HG02943 (cell line): ENCODE results near the gene LIM2.

Source experiments
- ATAC-seq: cut with Tn5 transposase; IDR thresholded peaks from one replicate; pipeline ENCODE4 v1.9.1; 2021; ENCODE audit warnings: mild to moderate bottlenecking, low read depth, moderate library complexity; ENCODE audit not compliant: unreplicated experiment

LIM2 gene

GRCh38 chr19:51341976-51342580, 45.7 kb downstream of the LIM2 start, which contains the start of gene VSIG10L:
VSIG10L (minus strand) TSS chr19:51342139; CDS start chr19:51342124, 15 bp downstream.
- no peak for ATAC-seq

DNA sequence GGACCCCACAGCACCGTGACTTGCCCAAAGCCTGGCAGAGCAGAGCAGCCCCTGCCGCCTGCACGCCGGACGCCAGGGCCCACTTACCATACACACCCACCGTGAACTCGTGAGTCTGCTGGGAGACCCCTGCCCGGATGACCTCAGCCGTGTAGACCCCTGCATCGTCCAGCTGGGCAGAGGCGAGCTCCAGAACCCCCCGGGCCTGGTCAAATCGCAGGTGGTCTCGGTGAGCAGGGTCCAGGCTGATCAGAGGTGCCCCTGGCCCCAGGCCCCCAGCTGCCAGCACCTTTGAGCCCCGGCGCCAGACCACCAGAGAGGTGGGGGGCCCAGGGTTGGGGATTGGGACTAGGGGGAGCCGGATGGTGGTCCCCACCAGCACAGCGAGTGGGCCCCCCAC, 46.7 kb downstream of the LIM2 start:
- ATAC-seq = no peak

DNA sequence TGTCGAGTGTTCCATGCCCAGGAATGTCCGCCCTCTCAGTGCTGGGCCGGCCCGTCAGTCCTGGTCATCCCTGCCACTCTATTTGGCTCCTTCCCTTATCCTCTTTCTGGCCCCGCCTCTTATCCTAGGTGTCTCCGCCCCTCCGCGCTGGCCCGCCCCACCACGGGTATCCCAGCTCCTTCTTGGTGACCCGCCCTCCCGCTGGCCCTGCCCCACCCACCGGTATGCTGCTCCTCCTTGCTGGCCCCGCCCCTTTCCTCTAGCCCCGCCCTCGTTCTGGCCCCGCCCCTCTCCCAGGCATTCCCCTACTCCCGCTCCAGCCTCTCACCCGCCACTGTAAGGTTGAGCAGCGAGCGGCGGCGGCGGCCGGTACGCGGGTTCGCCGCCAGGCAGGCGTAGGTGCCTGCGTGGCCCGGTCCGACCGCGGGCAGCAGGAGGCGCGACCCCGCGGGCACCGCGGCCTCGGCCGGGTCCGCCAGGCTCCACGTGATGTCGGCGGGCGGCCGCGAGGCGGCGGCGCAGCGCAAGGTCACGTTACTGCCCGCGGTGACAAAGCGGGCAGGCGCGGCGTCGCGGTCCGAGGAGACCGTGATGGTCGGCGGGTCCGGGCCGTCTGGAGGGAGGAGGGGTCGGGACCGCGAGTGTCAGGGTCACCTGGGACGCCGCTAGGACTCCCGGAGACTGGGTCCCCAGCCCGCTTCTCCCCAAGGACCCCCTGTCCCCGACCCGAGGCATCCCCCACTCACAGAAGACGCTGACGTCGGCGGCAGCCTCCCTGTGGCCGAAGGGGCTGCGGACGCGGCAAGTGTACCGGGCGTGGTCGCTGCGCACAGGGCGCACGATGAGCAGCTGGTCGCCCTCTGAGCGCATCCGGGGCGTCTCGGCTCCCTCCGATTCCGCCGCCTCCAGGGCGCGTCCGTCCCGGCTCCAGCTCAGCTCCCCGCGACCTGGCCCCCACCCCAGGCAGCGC, 47.8 kb downstream of the LIM2 start:
- peak; percentile 47 for ATAC-seq

DNA sequence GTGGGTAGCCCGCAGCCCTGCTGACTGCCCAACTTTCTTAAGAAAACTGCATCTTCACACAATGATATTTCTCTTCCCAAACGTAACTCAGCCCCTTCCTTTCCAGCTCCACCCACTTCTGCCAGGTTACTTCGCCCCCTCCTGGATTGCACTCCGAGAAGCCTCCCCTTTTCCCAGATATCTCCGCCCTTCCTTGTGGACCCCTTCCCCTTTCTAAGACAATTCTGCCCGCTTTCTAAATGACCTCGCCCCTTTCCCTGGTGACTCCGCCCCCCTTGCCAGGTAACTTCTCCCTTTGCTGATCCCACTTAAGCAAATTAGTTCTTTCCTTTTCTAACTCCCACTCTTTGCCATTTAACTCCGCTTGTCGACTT, 48.5 kb downstream of the LIM2 start:
- ATAC-seq = peak; percentile 7

DNA sequence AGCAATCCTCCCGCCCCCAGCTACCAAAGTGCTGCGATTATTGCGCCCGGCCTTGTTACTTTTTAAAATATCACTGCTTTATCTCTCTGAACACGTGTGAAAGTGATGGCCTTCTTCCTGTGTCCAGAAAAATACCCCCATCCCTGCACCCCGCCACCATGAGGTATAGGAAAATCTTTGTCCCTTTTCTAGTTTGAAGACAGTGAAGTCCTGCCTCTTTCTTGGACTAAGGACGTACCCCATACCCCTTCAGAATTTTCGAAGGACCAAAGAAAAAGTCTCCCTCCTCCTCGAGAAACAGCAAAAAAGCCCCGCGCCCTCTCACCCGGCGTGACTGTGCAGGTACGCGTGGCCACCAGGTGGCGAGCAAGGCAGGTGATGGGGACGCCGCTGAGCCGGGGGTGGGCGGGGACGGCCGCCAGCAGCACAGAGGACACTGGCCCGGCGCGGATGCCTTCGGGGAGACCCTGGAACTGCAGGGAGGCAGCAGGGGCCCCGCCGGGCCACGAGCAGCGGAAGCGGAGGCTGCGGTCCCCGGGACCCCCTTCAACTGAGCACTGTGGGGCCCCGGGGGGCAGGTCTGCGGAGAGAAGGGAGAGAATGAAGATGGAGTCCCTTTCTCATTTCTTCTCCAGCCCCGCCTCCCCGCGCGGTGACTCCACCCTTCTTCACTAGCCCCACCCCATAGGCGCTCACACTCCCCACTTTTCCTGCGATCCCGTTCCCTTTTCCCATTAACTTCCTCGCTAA, 49.0 kb downstream of the LIM2 start:
- peak; percentile 60 for ATAC-seq

DNA sequence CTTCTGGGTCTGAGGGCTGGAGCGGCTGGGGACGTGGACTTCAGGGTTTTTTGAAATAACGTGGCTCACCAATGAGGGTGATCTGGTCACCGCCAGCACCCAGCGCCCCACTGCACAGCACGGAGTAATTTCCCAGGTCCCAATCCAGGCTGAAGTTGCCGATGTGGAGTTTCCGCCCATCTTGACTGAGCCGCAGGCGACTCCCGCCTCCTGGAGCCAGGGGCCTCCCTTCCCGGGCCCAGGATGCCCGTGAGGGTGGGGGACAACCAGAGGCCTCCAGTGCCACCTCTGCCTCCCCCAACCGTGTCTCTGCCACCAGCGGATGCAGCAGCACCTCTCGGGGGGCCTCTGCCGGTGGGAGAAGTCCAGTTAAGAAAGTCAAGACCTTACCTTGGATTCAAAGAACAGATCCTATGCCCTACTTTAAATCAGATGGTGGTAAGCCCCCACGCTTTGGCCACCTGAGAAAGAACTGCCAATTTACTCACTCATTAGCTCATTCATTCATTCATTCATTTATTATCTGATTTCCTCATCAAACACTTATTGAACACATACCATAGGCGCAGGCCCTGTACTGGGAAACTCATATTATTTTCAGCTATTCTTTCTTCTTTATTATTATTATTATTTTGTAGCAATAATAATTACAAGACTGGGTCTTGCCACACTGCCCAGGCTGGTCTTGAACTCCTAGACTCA, 49.8 kb downstream of the LIM2 start:
- ATAC-seq = no peak

DNA sequence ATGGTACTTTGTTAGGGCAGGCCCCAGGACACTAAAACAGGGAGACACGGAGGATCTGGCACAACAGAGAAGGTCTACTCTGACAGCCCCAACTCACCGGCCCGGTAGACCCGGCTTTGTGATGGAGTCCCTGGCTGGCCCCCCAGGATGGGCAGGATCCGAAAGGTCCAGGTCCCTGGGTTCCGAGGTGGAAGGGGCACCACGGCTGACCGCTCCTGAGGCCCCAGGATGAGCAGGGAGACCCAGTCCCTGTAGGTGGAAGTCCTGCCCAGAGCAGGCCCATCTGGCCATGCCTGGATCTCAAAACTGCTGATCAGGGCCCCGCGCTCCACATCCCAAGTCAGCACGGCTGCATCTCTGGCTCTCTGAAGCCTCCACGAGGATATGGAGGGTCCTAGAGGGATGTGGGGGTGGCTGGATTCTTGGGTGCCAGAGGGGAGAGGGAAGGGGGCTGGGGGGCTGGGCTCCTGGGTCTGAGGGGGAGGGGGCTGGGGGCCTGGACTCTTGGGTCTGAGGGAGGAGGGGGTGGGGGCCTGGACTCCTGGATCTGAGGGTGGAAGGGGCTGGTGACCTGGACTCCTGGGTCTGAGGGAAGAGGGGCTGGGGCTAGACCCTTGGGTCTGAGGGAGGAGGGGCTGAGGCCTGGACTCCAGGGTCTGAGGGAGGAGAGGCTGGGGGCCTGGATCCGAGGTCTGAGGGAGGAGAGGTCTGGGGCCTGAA, 50.5 kb downstream of the LIM2 start:
- ATAC-seq = no peak

DNA sequence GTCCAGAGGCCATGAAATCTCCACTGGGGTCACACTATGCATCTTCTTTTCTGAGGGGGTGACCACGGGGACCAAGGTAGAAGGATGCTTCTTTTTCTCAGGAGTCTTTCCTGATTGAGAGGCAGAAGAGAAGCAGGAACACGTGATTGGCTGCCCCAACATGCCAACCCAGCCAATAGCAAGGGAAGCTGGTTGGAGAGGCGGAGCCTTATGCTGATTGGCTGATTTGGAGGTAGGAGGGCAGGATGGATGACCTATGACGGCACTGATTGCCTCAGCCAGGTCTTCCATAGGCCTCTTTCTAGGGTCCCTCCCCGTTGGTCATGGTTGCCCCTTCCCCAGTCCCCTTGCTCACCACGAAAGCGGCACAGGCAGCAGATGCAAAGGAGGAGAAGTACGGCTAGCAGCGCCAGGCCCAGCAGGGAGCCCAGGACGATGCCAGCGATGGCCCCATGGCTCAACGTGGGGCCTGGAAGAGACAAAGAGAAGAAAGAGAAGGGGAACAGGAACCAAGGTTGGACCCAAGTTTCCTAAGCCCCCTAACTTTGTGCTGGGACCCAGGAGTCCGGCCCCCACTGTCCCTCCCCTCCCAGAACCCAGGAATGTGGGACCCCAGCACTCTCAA, 53.8 kb downstream of the LIM2 start:
- ATAC-seq = no peak

DNA sequence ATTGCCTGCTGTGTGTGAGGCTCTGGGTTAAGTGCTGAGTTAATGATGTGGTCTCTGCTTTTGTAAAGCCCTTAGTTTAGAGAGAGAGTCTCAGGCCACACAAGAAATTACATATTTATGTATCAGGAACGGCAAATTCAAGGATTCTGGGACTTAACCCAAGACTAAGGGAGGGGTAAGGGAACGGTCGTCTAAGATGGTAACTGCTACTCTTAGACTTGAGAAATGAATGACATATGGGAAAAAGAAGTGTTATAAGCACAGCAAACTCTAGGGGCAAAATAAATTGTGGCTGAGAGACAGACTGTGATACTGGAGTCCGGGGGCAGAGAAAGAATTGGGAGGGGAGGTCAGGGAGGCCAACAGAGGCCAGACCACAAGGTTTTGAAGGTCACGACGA, 56.1 kb downstream of the LIM2 start:
- no peak for ATAC-seq

- ATAC-seq = no peak
These were observed 56.6 kb downstream of the LIM2 start for GRCh38 chr19:51331193-51331592.

DNA sequence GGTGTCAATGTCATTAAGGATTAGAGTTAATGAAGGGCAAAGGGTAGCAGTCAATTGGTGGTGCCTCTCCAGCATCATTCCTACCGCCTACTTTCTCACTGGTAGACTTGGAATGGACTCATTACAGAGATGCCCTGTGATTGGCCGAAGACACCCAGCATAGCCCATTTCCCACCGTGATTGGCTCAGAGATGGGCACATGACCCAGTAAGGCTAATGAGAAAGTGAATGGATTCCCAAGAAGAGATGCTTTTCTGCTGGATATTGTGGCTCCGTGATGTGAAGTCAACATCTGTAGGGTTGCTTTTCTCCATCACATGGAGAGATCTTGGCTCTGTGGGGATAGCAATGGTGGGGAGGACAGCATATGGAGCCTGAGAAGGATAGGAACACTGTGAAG, 57.4 kb downstream of the LIM2 start:
- ATAC-seq = no peak
